GM19351 (cell line): ENCODE data around the gene RBMXL3.

Experiments
- ATAC-seq: cut with Tn5 transposase; IDR thresholded peaks from one replicate; pipeline ENCODE4 v1.9.1; 2021; ENCODE audit warnings: mild to moderate bottlenecking, moderate library complexity; ENCODE audit not compliant: unreplicated experiment

Gene RBMXL3

GRCh38 chrX:115233497-115234455 lies 44.6 kb downstream of the RBMXL3 start, which contains the start of gene LRCH2:
TSS of gene LRCH2 (minus strand) at chrX:115234096. CDS start at chrX:115234041, 55 bp downstream.
- ATAC-seq: no peak

- no peak for ATAC-seq
These were observed 45.3 kb downstream of the RBMXL3 start for GRCh38 chrX:115234461-115234860.

DNA sequence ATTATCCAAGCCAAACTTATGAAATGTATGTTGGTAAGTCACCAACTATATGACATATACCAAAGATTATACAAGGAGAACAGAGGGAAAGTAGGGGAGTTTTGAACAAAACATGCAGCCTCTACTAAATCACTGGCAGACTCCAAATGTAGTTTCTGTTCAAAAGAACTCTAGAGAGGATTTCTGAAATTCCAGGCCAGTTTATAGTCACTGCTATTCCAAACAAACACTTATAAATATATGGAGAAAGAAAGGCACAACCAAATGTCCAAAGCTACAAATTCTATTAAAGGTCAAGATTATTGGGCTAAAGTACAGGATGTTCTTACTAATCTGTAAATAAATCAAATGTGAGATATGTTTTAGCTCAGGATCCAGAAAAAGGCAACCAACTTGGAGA lies 47.4 kb downstream of the RBMXL3 start:
- ATAC-seq: no peak

DNA sequence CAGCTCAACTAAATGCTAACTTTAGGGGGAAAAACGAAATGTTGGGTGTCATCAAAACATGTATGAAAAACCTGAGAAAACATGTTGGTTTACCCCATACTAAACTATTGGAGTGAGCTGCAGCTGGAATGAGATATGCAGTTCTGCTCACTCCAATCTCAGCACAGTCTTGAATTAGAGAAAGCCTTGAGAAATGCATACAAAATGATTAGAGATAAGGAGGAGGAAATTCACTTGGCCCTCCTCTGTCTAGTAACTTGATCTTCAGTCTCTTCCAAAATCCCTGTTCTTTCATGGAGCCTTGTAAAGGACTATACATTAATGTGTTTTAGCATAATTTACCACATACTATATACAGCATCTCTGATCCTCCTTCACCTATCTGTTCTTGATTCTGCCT lies 47.8 kb downstream of the RBMXL3 start:
- ATAC-seq: no peak
